OCI-LY7 (cell line): ENCODE results near the gene DHRS9. TPM values are rescaled to one million over a fixed set of nuclear protein-coding genes. Genes with fewer than 3 reads are reported as not detected.

Experiments
- BruUV-seq: library from RNA; stranded (reverse); fragments of 400-500 nt; replicated peaks from 2 replicates; lab custom pipeline; 2021; lab: Mats Ljungman, UMichigan
- CTCF ChIA-PET: fragments of 300-600 bp; sonication (Branson Sonifier 250); formaldehyde crosslinking; loops from one replicate; lab custom pipeline; 2022; ENCODE audit warnings: antibody characterized with exemption; ENCODE audit not compliant: unreplicated experiment; lab: Charles Lee
- POLR2A ChIA-PET: fragments of 300-600 bp; sonication (Branson Sonifier 250); formaldehyde crosslinking; loops from one replicate; lab custom pipeline; 2022; ENCODE audit warnings: antibody characterized with exemption; lab: Charles Lee
- DNase-seq: peaks from one replicate; pipeline ENCODE4 v3.0.0-alpha.2; 2015; ENCODE audit warnings: low spot score
- H2AFZ ChIP-seq: fragments of 200-600 bp; sonication (generic), shearing (Covaris generic); 2 replicates; pipeline ENCODE4 v1.6.1; 2014; ENCODE audit warnings: mild to moderate bottlenecking, antibody characterized with exemption, low read length, moderate library complexity
- H3K27ac ChIP-seq: fragments of 200-600 bp; sonication (generic); 2 replicates; pipeline ENCODE4 v1.5.1; 2014; ENCODE audit warnings: mixed run types, low read depth, mild to moderate bottlenecking, moderate library complexity, low read length, inconsistent platforms; ENCODE audit not compliant: poor library complexity, severe bottlenecking
- H3K36me3 ChIP-seq: fragments of 200-600 bp; sonication (generic); 2 replicates; pipeline ENCODE4 v1.6.1; 2014; ENCODE audit warnings: mild to moderate bottlenecking, antibody characterized with exemption, low read length, moderate library complexity, mixed read lengths; ENCODE audit not compliant: insufficient read depth
- H3K4me1 ChIP-seq: fragments of 200-600 bp; sonication (generic); 2 replicates; pipeline ENCODE4 v1.5.1; 2014; ENCODE audit warnings: mild to moderate bottlenecking, low read length; ENCODE audit not compliant: insufficient read depth, poor library complexity, severe bottlenecking
- H3K4me2 ChIP-seq: fragments of 200-600 bp; sonication (generic); 2 replicates; pipeline ENCODE4 v1.6.1; 2014; ENCODE audit warnings: mild to moderate bottlenecking, low read length
- H3K4me3 ChIP-seq: fragments of 200-600 bp; sonication (generic); 2 replicates; pipeline ENCODE4 v1.5.1; 2014; ENCODE audit warnings: mild to moderate bottlenecking, low read depth, low read length; ENCODE audit not compliant: poor library complexity, severe bottlenecking
- H3K79me2 ChIP-seq: fragments of 200-600 bp; sonication (generic); 2 replicates; pipeline ENCODE4 v1.6.1; 2016; ENCODE audit warnings: low read depth, mild to moderate bottlenecking, low read length, moderate library complexity, mixed read lengths; ENCODE audit not compliant: insufficient read depth
- H3K9me2 ChIP-seq: fragments of 200-600 bp; sonication (generic); 2 replicates; pipeline ENCODE4 v1.6.1; 2016; ENCODE audit warnings: mild to moderate bottlenecking, low read length, mixed read lengths; ENCODE audit not compliant: insufficient read depth
- H3K9me3 ChIP-seq: fragments of 200-600 bp; sonication (generic); 2 replicates; pipeline ENCODE4 v1.6.1; 2014; ENCODE audit warnings: mild to moderate bottlenecking, mixed run types, low read length, mixed read lengths
- H4K20me1 ChIP-seq: fragments of 200-600 bp; sonication (generic); 2 replicates; pipeline ENCODE4 v1.6.1; 2014; ENCODE audit warnings: mild to moderate bottlenecking, antibody characterized with exemption, low read length, moderate library complexity, mixed read lengths; ENCODE audit not compliant: insufficient read depth
- EZH2phosphoT487 ChIP-seq: fragments of 200-600 bp; sonication (generic); IDR thresholded peaks from 2 replicates; pipeline ENCODE4 v1.6.1; 2018; ENCODE audit warnings: low read depth, borderline replicate concordance, mild to moderate bottlenecking, mixed run types, antibody characterized with exemption, low read length, moderate library complexity, mixed read lengths
- intact Hi-C: fragments of 100-400 bp; cut with micrococcal nuclease; formaldehyde crosslinking; loops from one replicate; pipeline ENCODE4 v1.10.0; 2022; ENCODE audit not compliant: unreplicated experiment
- total RNA-seq, 2 experiments: library from RNA; depleted of rRNA in 1 of 2; stranded (reverse); fragments of >200 nt in 1 of 2; shearing (Covaris generic) in 1 of 2; gene quantifications; 2 replicates each; pipeline ENCODE4 v1.2.3, GENCODE V29; 2014 to 2022
- TF ChIP-seq, protein P1 (sequence below): fragments of 200-600 bp; sonication (generic); conservative IDR thresholded peaks from 2 replicates; pipeline ENCODE4 v1.5.1; 2014; ENCODE audit warnings: mild to moderate bottlenecking, antibody characterized with exemption, low read length, moderate library complexity, mixed read lengths

The DHRS9 gene
- total RNA-seq, 2 experiments from 2014 or later: 0.59 TPM; not detected in 1

DNA sequence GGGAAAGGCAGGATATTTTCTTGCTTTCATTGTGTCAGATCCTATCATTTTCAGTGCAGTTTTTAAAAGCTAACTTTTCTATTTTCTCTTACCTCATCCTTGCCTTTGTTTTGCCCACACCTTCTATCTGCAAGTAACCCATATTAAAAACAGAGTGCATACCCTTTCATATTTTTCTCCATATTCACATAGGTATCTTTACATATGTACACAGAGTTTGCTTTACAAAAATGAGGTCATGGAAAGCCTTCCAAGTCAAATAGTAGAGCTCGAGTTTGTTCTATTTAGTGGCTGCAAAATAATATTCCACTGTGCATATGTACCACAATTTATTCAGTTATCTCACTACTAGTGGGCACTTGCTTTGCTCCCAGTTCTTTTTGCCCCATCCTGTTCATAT is 3.9 kb upstream of the DHRS9 start:
- H3K79me2 ChIP-seq: no peaks in the 10 kb centered on the region
- no peaks in the 10 kb centered on the region for H3K9me3 ChIP-seq
- TF ChIP-seq EZH2phosphoT487: no peak
- TF ChIP-seq, protein P1, sequence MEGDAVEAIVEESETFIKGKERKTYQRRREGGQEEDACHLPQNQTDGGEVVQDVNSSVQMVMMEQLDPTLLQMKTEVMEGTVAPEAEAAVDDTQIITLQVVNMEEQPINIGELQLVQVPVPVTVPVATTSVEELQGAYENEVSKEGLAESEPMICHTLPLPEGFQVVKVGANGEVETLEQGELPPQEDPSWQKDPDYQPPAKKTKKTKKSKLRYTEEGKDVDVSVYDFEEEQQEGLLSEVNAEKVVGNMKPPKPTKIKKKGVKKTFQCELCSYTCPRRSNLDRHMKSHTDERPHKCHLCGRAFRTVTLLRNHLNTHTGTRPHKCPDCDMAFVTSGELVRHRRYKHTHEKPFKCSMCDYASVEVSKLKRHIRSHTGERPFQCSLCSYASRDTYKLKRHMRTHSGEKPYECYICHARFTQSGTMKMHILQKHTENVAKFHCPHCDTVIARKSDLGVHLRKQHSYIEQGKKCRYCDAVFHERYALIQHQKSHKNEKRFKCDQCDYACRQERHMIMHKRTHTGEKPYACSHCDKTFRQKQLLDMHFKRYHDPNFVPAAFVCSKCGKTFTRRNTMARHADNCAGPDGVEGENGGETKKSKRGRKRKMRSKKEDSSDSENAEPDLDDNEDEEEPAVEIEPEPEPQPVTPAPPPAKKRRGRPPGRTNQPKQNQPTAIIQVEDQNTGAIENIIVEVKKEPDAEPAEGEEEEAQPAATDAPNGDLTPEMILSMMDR: no peak
- H3K4me2 ChIP-seq: no peak overlapping the region
- no peak overlapping the region for H3K4me3 ChIP-seq
- intact Hi-C loops: no loop called here
- ChIA-PET CTCF (no interaction called here), POLR2A (interaction anchor here (1.7 kb wide), 1 partner anchor 17 kb away, joined by 5 read pairs; no protein-coding TSS in a partner anchor)
- no peaks in the 10 kb centered on the region for H4K20me1 ChIP-seq
- no peak for DNase-seq
- H3K36me3 ChIP-seq: no peaks in the 10 kb centered on the region
- no TSS peak for BruUV-seq
- H3K4me1 ChIP-seq: no peaks in the 10 kb centered on the region
- H2AFZ ChIP-seq: no peak overlapping the region
- H3K27ac ChIP-seq: no peak overlapping the region
- no peaks in the 10 kb centered on the region for H3K9me2 ChIP-seq

DNA sequence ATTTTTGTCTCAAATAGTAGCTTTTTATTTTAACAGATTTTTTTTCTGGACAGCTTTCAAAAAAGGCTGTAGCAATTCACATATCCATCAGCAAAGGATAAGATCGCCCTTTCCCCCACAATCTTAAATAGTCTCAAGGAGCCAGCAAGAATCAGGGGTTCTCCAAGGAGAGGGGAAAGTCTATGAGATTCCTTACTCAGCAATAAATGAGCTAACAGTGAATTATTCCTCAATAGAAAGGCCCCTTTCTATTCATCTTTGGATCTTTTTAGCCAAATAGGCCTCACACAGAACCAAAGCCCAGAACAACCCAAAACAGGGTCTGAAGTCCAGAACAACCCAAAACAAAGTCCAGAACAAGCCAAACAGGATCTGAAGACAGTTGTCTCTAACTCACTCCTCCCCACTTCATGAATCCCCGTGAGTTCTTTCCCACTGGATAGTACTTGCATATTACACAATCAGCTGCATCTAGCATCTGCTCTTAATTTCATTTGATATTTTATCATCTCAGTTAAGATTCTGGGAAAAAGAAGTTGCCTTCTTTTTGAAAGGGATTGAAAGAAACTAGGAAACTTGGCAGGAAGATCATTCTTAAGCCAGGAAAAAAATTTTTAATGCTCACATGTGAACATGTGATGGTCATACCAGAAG is 3.4 kb upstream of the DHRS9 start:
- no peak for TF ChIP-seq EZH2phosphoT487
- TF ChIP-seq, protein P1: no peak
- no peaks in the 10 kb centered on the region for H3K36me3 ChIP-seq
- no peaks in the 10 kb centered on the region for H3K79me2 ChIP-seq
- H3K4me3 ChIP-seq: no peak overlapping the region
- no peaks in the 10 kb centered on the region for H3K4me1 ChIP-seq
- no peak overlapping the region for H3K27ac ChIP-seq
- ChIA-PET POLR2A (interaction anchor here (0.8 to 1.7 kb wide), 2 partner anchors 16 to 27 kb away, joined by 3 to 5 read pairs; no protein-coding TSS in a partner anchor), CTCF (interaction anchor here (0.8 kb wide), 1 partner anchor 10 kb away, joined by 4 read pairs; no protein-coding TSS in a partner anchor)
- H3K9me2 ChIP-seq: no peaks in the 10 kb centered on the region
- H2AFZ ChIP-seq: no peak overlapping the region
- intact Hi-C loops: no loop called here
- H3K4me2 ChIP-seq: no peak overlapping the region
- no peak for DNase-seq
- no peaks in the 10 kb centered on the region for H3K9me3 ChIP-seq
- no peaks in the 10 kb centered on the region for H4K20me1 ChIP-seq
- no TSS peak for BruUV-seq

DNA sequence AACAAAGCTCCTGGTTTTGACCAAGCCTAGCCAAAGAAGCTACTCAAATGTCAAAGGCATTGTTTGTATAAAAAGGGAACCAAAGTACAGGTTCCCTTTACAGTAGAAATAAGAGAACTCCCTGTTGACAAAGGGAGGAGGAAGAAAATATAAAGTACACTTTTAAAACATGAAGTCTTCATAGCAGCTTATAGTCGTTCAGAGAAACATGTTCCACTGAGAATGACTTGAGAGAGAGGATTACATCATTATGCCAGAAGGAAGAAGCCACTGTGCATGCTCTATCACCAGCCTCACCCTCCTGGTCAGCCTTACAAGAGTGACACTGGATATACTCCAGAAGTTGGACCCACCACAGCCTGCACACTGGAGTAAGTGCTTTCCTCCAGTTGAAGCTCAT is 2.5 kb upstream of the DHRS9 start:
- Histone ChIP-seq H3K27ac (no peak overlapping the region), H2AFZ (no peak overlapping the region), H3K9me2 (no peaks in the 10 kb centered on the region), H3K4me2 (no peak overlapping the region), H3K79me2 (no peaks in the 10 kb centered on the region), H4K20me1 (no peaks in the 10 kb centered on the region), H3K4me3 (no peak overlapping the region), H3K36me3 (no peaks in the 10 kb centered on the region), H3K4me1 (no peaks in the 10 kb centered on the region), H3K9me3 (no peaks in the 10 kb centered on the region)
- BruUV-seq: no TSS peak
- no peak for DNase-seq
- intact Hi-C loops: no loop called here
- TF ChIP-seq, protein P1: no peak
- no peak for TF ChIP-seq EZH2phosphoT487
- ChIA-PET POLR2A (interaction anchor here (0.8 to 1.7 kb wide), 3 partner anchors 15 to 271 kb away, joined by 3 to 5 read pairs (median 3); no protein-coding TSS in a partner anchor), CTCF (no interaction called here)
